NCI-H1105 treated with DMSO at 0.1 percent for 48 hours (cell line): ENCODE results near the gene IFNG.

ENCODE experiments used
- DNase-seq: peaks from one replicate; lab custom pipeline; 2025; lab: John Stamatoyannopoulos, UW

IFNG gene

GRCh38 chr12:68166317-68166831 is 6.8 kb upstream of the IFNG start:
- no peak for DNase-seq

- no peak for DNase-seq
Measured at GRCh38 chr12:68163560-68164081, 4.1 kb upstream of the IFNG start.

- DNase-seq = no peak
Measured at GRCh38 chr12:68162374-68162773, 2.8 kb upstream of the IFNG start.

GRCh38 chr12:68158432-68158831 is 1.1 kb downstream of the IFNG start:
- DNase-seq = no peak

GRCh38 chr12:68157380-68157779 is 2.2 kb downstream of the IFNG start:
- DNase-seq = no peak

GRCh38 chr12:68156636-68157035 is 2.9 kb downstream of the IFNG start:
- no peak for DNase-seq

- no peak for DNase-seq
Measured at GRCh38 chr12:68154779-68155178, 4.8 kb downstream of the IFNG start.

- DNase-seq = no peak
Measured at GRCh38 chr12:68148261-68148951, 11.1 kb downstream of the IFNG start.

GRCh38 chr12:68140556-68140955 is 19.0 kb downstream of the IFNG start:
- peak; percentile 6 for DNase-seq

- DNase-seq = no peak
Measured at GRCh38 chr12:68139941-68140340, 19.6 kb downstream of the IFNG start.

- no peak for DNase-seq
Measured at GRCh38 chr12:68139001-68139400, 20.5 kb downstream of the IFNG start.

GRCh38 chr12:68138480-68138879 is 21.1 kb downstream of the IFNG start:
- no peak for DNase-seq

GRCh38 chr12:68137335-68137830 is 22.2 kb downstream of the IFNG start:
- no peak for DNase-seq

- no peak for DNase-seq
Measured at GRCh38 chr12:68135520-68135919, 24.0 kb downstream of the IFNG start.

GRCh38 chr12:68131867-68132414 is 27.6 kb downstream of the IFNG start:
- DNase-seq = no peak

- DNase-seq = no peak
Measured at GRCh38 chr12:68129979-68130378, 29.6 kb downstream of the IFNG start.

- DNase-seq = no peak
Measured at GRCh38 chr12:68122236-68122920, 37.2 kb downstream of the IFNG start.

GRCh38 chr12:68121143-68121542 is 38.4 kb downstream of the IFNG start:
- DNase-seq = no peak

GRCh38 chr12:68119724-68120211 is 39.8 kb downstream of the IFNG start:
- peak; percentile 47 for DNase-seq

GRCh38 chr12:68119250-68119649 is 40.3 kb downstream of the IFNG start:
- DNase-seq = no peak

GRCh38 chr12:68118096-68118755 is 41.3 kb downstream of the IFNG start:
- DNase-seq = no peak

GRCh38 chr12:68117661-68118060 is 41.9 kb downstream of the IFNG start:
- no peak for DNase-seq
